Progenitor cell of endocrine pancreas (in vitro differentiated cells): ENCODE data around the gene DOK4. TPM values are rescaled to one million over a fixed set of nuclear protein-coding genes. Genes with fewer than 3 reads are reported as not detected.

Source experiments
- DNase-seq: peaks from one replicate; pipeline ENCODE4 v3.0.0; 2021; ENCODE audit warnings: low spot score; ENCODE audit not compliant: unreplicated experiment
- H3K27ac Mint-ChIP-seq: 2 replicates; pipeline ENCODE4 v1.8.0; 2021; ENCODE audit warnings: mild to moderate bottlenecking, moderate library complexity, mixed read lengths
- H3K27me3 Mint-ChIP-seq: 2 replicates; pipeline ENCODE4 v1.8.0; 2021; ENCODE audit warnings: mixed read lengths
- H3K36me3 Mint-ChIP-seq: 2 replicates; pipeline ENCODE4 v1.8.0; 2022; ENCODE audit warnings: mixed read lengths; ENCODE audit not compliant: insufficient read depth
- H3K4me1 Mint-ChIP-seq: 2 replicates; pipeline ENCODE4 v1.8.0; 2021; ENCODE audit warnings: low read depth, mixed read lengths
- H3K4me3 Mint-ChIP-seq: 2 replicates; pipeline ENCODE4 v1.8.0; 2021; ENCODE audit warnings: low read depth, mild to moderate bottlenecking, moderate library complexity, mixed read lengths
- H3K9me3 Mint-ChIP-seq: 2 replicates; pipeline ENCODE4 v1.8.0; 2021; ENCODE audit warnings: low read depth, mixed read lengths
- total RNA-seq: library from RNA; stranded (reverse); gene quantifications from 2 replicates; pipeline ENCODE4 v1.2.1, GENCODE V29; 2021
- TF ChIP-seq, protein P1 (sequence below): fragments of 200-600 bp; sonication (generic); IDR thresholded peaks from one replicate; pipeline ENCODE4 v1.5.0; 2021; ENCODE audit warnings: antibody characterized with exemption, mild to moderate bottlenecking; ENCODE audit not compliant: unreplicated experiment

Gene DOK4
- total RNA-seq, 1 donor from 2014 or later: 35.0 TPM

- Mint-ChIP-seq H3K36me3 (peaks cover 8% of the 10 kb centered on the region), H3K27ac (peak overlapping the region; percentile 79), H3K27me3 (peaks cover 17% of the 10 kb centered on the region), H3K9me3 (no peaks in the 10 kb centered on the region), H3K4me1 (peaks cover 14% of the 10 kb centered on the region), H3K4me3 (no peak overlapping the region)
- DNase-seq: no peak
- TF ChIP-seq, protein P1, sequence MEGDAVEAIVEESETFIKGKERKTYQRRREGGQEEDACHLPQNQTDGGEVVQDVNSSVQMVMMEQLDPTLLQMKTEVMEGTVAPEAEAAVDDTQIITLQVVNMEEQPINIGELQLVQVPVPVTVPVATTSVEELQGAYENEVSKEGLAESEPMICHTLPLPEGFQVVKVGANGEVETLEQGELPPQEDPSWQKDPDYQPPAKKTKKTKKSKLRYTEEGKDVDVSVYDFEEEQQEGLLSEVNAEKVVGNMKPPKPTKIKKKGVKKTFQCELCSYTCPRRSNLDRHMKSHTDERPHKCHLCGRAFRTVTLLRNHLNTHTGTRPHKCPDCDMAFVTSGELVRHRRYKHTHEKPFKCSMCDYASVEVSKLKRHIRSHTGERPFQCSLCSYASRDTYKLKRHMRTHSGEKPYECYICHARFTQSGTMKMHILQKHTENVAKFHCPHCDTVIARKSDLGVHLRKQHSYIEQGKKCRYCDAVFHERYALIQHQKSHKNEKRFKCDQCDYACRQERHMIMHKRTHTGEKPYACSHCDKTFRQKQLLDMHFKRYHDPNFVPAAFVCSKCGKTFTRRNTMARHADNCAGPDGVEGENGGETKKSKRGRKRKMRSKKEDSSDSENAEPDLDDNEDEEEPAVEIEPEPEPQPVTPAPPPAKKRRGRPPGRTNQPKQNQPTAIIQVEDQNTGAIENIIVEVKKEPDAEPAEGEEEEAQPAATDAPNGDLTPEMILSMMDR: no peak
These were observed 23.1 kb upstream of the DOK4 start for GRCh38 chr16:57509231-57509923.

- peaks cover 2% of the 10 kb centered on the region for H3K36me3 Mint-ChIP-seq
- peaks cover 21% of the 10 kb centered on the region for H3K27me3 Mint-ChIP-seq
- TF ChIP-seq, protein P1: no peak
- H3K4me1 Mint-ChIP-seq: peaks cover 19% of the 10 kb centered on the region
- H3K9me3 Mint-ChIP-seq: no peaks in the 10 kb centered on the region
- H3K27ac Mint-ChIP-seq: no peak overlapping the region
- H3K4me3 Mint-ChIP-seq: no peak overlapping the region
- no peak for DNase-seq
These were observed 21.7 kb upstream of the DOK4 start for GRCh38 chr16:57508035-57508425.

DNA sequence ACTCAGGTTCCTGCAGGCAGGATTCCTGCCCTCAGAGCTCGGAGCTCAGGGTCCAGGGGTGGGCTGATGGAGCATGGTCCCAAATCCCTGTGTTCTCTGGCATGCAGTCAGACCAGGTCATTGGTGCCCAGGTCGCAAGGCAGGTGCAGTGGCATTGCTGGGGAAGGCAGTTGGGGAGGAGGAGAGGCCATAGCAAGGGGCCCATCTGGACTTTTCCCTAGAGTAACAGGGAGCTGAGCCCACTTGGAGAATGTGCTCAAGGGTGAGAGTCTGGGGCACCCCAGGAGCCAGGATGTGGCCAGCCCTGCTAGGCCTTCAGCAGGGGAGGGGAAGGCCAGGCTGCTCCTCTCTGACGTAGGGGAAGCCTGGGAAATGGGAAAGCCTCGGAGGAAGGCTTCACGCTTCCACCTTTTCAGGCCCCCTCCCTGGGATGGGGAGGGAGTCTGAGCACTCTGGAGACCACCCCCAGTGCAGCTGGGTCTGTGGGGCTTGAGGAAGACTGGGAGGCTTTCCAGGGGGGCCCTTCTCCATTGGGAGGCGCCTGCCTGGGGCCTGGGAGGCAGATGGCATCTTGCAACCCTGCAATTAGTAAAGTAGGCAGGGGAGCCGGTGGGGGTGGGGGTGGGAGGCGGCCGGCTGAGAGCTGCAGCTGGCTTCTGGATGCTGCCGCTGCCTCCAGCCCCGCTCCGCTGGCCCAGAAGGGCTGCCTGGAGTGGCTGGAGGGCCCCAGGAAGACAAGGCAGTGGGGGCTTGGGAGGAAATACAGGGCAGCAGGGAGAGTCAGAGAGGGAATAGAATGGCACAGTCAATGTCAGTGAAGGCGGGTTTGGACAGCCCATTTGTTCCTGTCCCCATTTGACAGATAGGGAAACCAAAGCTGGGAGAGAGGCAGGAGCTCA, 21.1 kb upstream of the DOK4 start:
- Mint-ChIP-seq H3K27me3 (peaks cover 21% of the 10 kb centered on the region), H3K36me3 (peaks cover 2% of the 10 kb centered on the region), H3K27ac (no peak overlapping the region), H3K4me3 (no peak overlapping the region), H3K9me3 (no peaks in the 10 kb centered on the region), H3K4me1 (peaks cover 24% of the 10 kb centered on the region)
- TF ChIP-seq, protein P1: no peak
- no peak for DNase-seq

GRCh38 chr16:57505169-57505568, 18.9 kb upstream of the DOK4 start:
- Mint-ChIP-seq H3K27me3 (peaks cover 30% of the 10 kb centered on the region), H3K36me3 (no peaks in the 10 kb centered on the region), H3K4me3 (no peak overlapping the region), H3K9me3 (no peaks in the 10 kb centered on the region), H3K4me1 (peaks cover 35% of the 10 kb centered on the region), H3K27ac (no peak overlapping the region)
- DNase-seq: no peak
- TF ChIP-seq, protein P1: no peak

DNA sequence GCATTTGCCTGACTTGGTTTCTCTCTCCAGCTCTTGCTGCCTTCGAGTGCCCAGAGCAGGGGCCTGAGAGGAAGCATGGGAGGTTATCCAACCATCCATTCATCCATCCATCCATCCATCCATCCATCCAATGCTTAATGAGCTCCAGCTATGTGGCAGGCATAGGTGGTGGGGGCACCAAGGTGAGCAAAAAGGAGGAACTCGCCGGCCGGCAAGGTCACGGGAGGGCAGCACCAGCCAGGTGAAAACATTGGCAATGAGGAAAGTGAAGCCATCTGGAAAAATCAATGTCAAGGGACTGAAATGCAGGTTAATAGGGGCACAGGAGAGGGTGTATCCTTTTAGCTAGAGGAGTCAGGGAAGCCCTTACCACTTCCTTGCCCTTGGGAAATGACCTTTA, 18.2 kb upstream of the DOK4 start:
- no peak overlapping the region for H3K27ac Mint-ChIP-seq
- no peaks in the 10 kb centered on the region for H3K36me3 Mint-ChIP-seq
- TF ChIP-seq, protein P1: no peak
- no peak for DNase-seq
- H3K9me3 Mint-ChIP-seq: no peaks in the 10 kb centered on the region
- H3K4me3 Mint-ChIP-seq: no peak overlapping the region
- H3K27me3 Mint-ChIP-seq: peaks cover 30% of the 10 kb centered on the region
- peaks cover 31% of the 10 kb centered on the region for H3K4me1 Mint-ChIP-seq
